Glutamatergic neuron (in vitro differentiated cells): Measurements from ENCODE around the gene TYW1. TPM values are rescaled to one million over a fixed set of nuclear protein-coding genes. Genes with fewer than 3 reads are reported as not detected.

Experiments used
- microRNA-seq: library from miRNA; unstranded; fragments of <30 nt; microRNA quantifications from one replicate; pipeline ENCODE4, GENCODE V29; 2020; ENCODE audit not compliant: unreplicated experiment
- total RNA-seq: library from RNA; stranded (reverse); fragmentation: NEBNext Ultra II Directional; extraction: Animal tissue kit (Norgen Biotek cat#: 25700); gene quantifications from one replicate; pipeline ENCODE4 v1.2.1, GENCODE V29; 2021; ENCODE audit not compliant: unreplicated experiment

The TYW1 gene
- total RNA-seq, 1 donor from 2014 or later = 17.7 TPM

Small RNAs within 50 kb of the gene (microRNA-seq; reads per million reads assigned to microRNA genes)
- gene MIR4650-1 = not detected

Other genes starting within 250 kb of the TYW1 start
- 62.6 TPM for gene TMEM248, start 75.6 kb upstream of the TYW1 start, total RNA-seq
- gene SBDS, start 1.2 kb upstream of the TYW1 start, total RNA-seq = 66.3 TPM